Frontal cortex (tissue), 4 donors: ENCODE results near the gene PLCL1. TPM values are rescaled to one million over a fixed set of nuclear protein-coding genes. Genes with fewer than 3 reads are reported as not detected.

Experiments used
- DNase-seq, 2 donors: peaks; one replicate each; pipeline ENCODE4 v3.0.0; 2012; ENCODE audit warnings: low spot score in 2 of 2
- FAIRE-seq: peaks from 2 replicates; lab custom pipeline; 2012; peaks lifted over from hg19 to GRCh38; lab: Jason Lieb, UNC
- total RNA-seq: library from RNA; depleted of rRNA; stranded (reverse); fragments of >200 nt; gene quantifications from one replicate; pipeline ENCODE4 v1.2.3, GENCODE V29; 2014
- donor health status: control.
- donor health status: control.
- donor health status: control.

PLCL1 gene
- total RNA-seq = 32.6 TPM

DNA sequence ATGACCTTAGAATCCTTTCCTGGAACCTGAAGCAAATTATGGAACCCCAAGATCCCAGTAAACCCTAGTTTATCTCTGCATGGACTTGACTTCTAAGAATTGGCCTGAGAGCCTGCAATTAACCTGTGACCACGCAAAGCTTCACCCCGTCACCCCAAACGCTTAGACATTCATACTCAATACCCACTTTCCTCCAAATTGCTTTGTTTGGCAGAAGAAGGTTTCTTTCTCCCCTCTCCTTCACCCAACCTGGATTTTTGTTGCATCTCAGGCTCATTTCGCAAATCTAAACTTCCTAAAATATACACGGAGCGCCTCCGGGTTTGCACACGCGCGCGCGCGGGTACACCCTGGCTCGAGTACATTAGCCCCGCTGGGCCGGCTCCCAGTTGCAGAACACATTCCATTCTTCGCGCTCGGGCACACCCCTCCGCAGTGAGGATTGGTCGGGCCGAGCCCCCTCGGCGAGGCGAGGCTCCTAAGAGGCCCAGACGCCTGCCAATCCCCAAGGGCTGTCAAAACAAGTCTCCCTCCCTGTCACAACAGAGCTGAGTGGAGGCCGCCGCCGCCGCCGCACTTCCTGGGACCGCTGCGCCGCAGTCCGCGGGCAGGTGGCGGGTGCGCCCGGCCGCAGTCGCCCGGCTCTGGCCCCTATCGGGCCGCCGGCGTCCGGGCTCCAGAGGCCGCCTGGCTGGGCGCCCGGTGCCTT, at the start of gene PLCL1:
TSS of gene PLCL1 (plus strand) at position 545 of the 709 bp plus-strand sequence.
- peak; percentile 85 to 87 for DNase-seq
- no peak for FAIRE-seq

DNA sequence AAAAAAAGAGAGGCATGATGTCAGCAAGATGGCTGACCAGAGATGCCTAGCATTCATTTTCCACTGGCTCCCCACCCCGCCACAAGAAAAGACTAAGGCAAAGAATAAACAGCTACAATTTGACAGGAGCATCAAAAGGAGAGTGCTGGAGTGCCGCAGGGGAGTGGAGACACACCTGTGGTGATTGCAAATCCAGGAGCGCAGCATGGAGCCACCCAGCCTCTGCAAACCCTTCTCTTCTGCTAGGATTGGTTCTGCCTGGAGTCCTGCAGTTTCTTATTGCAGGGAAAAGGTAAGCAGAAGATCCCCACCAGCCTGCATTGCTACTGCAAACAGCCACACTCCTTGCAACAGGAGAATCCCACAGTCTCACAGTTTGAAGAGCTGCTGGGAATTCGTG, 45.4 kb upstream of the PLCL1 start:
- DNase-seq (no peak), FAIRE-seq (no peak)

DNA sequence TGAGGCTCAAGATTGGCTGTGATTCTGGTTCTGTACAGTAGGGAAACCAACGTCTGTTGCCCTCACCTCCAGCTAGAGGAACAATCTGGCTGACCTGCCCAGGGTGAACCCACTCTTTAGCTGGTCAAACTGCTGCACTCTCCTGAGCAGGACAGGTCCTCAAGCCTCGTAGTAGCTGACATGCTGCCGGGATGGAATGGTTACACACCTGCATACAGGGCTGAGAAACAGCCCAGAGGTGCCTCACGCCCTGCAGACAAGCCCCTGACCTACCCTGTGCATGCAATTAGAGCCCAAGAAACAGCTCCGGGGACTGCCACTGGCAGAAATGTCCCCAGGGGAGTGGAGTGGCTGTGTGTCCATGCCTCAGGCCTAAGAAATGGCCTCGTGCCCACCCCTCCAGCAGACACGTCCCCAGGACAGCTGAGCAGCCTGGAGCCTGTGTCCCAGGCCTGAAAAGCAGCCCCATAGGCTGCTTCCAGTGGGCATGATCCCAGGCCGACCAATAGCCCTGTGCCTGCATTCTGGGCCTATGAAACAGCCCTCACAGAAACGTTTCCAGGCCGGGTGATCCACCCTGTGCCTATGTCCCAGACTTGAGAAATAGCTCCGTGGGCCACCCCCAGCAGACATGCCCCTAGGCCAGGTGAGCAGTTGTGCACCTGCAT, 44.6 kb upstream of the PLCL1 start:
- no peak for FAIRE-seq

DNA sequence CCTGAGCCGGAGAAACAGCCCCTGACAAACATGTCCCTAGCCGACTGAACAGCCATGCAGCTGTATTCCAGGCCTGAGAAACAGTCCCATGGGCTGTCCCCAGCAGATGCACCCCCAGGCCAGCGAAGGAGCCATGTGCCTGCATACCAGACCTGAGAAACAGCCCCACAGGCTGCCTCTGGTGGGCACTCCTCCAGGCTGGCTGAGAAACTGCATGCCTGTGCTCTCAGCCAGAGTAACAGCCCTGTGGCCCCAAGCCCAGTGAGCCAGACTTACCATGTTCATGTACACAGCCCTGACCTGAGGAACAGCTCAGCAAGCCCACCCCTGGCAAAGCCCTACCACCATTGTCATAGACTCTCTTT, 44.1 kb upstream of the PLCL1 start:
- DNase-seq = no peak
- no peak for FAIRE-seq

More for the DNA sequence above, 44.6 kb upstream of the PLCL1 start:
- no peak for DNase-seq

DNA sequence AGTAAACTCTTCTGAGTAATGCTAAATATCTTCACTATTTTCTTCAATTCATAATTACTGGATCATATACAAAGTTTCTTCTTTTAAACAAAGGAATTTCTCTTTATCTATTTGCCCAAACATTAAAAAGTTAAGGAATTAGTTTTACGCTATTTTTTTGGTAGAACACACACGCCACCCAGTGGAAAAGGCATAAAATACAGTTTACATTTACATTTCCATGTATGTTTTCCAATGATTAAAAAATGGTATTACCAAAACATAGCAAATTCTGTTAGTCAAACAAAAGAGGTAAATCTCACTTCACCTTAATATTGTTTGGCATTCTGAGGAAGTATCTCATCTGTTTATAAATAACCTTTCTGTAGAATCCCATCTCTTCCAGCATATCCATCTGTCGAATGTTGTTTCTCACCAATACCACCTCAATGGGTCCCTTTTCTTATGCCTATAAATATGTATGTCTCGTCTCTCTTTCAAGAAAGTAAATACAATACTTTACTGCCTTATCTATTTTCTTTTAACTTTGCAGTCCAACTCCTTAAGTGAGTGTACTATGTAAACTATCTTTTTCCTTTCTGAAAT, 26.5 kb upstream of the PLCL1 start:
- FAIRE-seq = peak; percentile 98
- peak in 1 of 2 donors; percentile 24 for DNase-seq

DNA sequence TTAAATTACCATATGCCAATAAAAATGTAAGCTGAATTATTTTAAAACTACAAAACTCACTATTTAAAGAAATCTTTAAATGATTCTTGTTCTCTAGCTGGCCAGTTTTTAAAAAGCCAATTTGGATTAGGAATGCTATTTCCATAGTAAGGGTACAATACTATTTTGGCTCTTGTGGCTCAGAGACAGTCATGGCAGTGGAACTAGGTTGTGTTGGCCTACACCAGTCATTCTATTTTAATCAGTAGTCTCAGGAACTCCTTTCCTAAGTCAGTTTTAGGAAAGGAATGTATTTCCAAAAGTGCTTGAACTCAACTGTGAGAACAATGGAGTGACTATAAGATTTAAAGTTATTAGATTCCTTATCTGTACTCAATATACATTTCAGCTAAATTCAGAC, 25.1 kb upstream of the PLCL1 start:
- FAIRE-seq (no peak), DNase-seq (no peak)

DNA sequence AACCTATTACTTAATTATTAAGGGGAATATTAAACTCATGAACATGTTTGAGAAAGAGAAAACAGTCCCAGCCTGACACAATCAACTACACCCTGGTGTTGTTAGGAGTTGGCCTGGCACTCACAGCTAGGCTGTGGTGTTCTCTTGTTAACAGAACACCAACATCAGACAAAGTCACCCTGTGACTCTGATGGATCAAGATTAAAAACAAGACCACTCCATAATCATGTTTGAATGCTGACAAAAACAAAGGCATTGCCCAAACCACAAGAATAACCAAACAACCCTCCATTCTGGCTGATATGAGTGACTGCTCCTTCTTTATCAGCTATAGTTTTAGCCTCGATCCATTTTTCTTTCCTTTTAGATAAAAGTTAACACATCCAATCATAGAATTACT, 22.3 kb upstream of the PLCL1 start:
- FAIRE-seq = no peak

DNA sequence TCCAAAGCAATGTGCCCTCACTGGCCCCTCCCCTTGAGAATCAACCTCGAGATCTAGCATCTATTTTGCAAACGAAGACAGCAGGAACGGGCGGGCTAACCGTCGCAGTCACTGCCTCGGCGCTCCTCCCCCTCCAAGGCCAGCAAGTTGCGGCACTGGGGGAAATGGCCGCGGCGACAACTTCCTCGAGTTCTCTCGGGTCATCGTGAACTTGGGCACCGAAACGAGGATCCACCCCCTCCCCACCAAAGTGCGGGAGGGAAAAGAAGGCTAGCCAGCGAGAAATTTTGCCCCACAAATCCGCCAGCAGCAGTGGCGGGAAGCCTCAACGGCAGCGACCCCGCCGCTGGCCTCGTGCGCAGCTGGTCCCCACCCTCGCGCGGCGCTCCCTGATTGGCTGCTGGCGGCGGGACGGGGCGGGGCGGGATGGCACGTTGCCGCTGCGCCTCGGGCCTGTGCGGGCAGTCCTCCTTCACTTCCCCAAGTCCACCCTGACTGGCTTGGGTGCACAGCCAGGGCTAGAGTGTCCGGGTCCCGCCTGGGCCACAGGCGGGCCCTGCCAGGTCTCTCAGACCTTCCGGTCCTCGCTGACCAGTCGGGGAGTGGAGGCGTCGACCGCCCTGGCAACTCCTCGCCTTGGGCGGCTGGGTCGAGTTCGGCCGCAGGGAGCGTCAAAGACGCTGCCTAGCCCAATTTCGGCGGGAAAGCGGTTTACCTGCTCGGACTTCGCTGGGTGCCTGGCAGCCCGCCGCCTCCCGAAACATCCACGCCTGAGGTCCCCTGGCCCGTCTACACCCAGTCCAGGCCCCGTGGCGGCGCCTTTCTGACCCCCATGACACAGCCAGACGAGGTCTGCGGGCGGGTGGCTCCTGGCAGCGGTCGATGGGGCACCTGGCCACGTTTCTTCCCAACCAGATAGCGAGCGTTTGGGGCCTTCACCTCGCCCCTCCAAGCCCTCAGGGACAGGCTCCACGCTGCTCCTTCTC, 19.1 kb upstream of the PLCL1 start, which contains the start of gene BOLL:
TSS of gene BOLL (minus strand) at position 364 of the 986 bp plus-strand sequence. CDS start 3,469 bp downstream, outside the sequence.
- DNase-seq (no peak), FAIRE-seq (no peak)

More for the DNA sequence above, 22.3 kb upstream of the PLCL1 start:
- no peak for DNase-seq

DNA sequence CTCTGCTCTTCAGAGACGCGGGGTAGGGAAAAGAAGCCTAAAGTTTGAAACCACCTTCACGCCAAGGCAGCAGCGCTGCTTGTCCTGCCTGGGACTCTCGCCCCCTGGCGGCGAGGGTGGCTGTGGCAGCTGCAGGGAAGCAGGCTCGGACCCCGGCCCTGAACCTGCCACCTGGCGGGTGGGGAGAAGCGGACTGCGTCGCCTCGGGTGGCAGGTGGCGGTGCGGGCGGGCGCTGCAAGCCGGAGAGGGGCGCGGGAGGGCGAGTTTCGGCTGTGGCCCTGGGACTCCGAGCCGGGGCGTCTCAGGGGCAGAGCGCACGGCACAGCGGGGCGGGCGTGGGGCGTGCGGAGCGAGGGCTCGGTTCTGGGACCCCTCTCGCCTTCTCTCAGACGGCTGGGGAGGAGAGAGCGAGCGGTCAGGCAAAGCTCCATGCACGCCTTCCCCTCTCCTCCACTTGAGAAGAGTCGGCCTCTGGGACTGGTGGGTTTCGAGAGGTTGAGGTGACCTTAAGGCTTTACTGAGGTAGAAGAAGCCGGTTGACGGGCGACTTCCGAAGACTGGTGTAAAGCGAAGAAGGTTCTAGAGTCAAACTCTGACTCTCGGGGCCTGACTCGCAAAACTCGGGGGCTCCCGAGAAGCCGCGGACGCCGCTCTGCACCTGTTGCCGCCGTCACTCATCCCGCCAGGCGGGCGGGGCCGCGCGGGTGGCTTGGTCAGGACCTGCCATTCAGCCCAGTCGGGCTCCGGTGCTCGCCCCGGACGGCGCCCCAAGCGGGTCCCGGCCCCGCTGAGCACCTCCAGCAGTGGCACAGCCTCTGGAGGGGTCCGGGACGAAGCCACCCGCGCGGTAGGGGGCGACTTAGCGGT, 18.1 kb upstream of the PLCL1 start:
- peak in 1 of 2 donors; percentile 26 for DNase-seq
- FAIRE-seq = no peak

DNA sequence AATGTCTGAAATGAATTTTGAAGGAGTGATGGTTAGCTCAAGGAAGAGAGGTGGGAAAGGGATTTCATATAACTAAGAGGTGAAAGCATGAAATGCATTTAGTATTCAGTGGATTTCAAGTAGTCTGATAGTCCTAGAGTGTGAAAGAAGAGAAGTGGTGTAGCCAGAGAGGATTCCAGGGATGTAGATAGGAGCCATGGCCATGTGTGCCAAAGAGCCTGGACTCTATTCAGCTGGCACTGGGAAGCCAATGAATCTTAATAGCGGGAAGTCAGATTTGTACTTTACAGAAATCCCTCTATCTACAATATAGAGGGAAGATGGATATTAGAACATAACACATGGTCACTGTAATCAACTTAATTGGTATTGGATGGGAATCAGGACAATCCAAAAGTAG, 10.9 kb upstream of the PLCL1 start:
- FAIRE-seq = no peak
- DNase-seq = no peak

DNA sequence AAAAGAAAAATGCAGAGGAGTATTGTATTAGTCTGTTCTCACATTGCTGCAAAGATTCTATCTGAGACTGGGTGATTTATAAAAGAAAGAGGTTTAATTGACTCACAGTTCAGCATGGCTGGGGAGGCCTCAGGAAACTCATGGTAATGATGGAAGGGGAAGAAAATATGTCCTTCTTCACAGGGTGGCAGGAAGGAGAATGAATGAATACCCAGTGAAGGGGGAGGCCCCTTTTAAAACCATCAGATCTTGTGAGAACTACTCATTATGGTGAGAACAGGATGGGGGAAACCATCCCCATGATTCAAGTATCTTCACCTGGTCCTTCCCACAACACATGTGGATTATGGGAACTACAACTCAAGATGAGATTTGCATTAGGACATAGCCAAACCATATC, 9.1 kb upstream of the PLCL1 start:
- FAIRE-seq = no peak

DNA sequence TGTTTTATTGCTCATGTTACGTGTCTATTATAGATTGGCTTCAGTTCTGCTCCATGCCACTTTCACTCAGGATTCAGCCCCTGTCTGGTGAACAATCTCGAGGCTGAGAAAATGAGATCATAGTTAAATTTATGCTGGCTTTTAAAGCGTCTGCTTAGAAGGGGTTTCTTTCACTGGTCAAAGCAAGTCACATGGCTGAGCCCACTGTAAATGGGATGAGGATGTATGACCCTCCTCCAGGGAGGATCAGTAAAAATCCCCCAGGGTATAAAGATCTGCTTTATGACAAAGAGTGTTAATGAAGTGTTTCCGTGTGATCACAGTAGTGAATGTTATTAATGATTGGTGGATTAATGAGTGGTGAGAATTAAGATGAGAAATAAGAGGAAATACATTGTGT, 6.2 kb upstream of the PLCL1 start:
- no peak for DNase-seq
- no peak for FAIRE-seq

More for the DNA sequence above, 9.1 kb upstream of the PLCL1 start:
- no peak for DNase-seq

DNA sequence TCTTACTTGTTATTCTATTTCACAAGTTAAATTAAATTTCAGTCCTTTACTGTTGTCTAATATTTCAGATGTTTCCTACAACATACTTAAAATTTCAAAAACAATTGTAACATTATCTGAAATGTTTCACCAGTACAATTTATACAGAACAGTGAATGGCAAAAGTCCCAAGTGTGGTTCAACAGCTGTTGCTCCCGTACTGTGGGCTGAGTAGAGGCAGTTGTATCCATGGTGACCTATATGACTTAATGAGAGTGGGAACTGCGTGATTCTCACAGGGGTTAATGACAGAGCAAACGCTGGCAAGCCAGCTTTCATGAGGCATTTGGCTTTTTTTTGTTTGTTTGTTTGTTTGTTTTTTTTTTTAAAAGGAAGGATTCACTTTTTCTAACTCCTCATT, 5.3 kb upstream of the PLCL1 start:
- no peak for FAIRE-seq
- no peak for DNase-seq

DNA sequence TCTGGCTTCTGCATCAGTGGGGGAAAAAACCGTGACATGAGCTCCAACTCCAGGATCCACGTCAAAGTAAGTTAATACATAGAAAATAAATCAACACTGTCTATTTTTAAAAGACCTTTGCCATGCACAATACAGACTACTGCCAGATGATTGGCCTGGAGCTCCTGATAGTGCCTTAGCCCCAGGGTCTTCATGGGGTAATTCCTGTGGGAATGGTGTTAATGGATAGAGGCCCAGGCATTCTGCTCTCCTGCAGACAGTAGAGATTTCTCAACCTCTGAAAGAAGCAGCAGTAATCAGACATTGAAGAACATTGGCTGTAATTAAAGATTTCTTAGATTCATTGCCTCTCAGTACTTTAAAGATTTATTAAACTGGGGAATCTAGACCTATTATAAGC, 4.3 kb upstream of the PLCL1 start:
- DNase-seq = no peak
- FAIRE-seq = no peak

DNA sequence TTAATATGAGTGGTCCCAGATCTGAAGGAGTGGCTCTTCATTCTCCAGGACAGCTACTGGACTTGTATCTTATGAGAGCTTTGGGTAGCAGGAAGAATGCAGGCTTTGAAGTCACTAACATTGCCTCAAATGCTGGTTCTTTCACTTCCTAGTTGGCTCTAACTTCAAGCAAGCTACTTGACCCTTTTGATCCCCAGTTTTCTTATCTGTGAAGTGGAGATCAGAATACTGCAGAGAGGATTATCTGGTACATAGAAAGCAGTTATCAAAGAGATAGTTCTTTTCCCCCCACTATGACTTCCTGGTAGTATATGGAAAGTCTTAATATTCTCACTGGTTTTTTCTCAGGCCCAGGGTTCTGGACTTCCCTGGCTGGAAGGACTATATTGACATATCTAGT, 3.4 kb upstream of the PLCL1 start:
- no peak for DNase-seq
- FAIRE-seq = no peak

DNA sequence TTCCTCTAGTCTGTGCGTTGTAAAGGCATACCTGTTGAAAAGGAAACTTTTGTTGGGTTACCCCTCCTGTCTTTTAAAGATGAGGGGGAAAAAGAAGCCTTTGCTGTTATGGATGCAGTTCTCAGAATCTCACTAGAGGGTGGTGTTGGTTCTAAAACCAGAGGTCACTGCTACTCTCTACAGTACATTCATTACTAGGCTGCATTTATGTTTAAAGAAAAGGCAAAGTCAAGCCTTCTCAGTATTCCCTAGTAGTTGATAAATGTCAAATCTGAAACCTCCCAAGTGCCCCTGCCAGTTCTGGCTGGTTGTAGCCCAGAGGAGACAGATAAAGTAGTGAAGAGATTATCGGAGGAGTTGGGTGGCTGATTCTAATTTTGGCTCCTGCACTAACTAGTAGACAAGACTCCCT, 1.4 kb upstream of the PLCL1 start:
- FAIRE-seq = peak; percentile 64
- peak; percentile 41 to 53 for DNase-seq

DNA sequence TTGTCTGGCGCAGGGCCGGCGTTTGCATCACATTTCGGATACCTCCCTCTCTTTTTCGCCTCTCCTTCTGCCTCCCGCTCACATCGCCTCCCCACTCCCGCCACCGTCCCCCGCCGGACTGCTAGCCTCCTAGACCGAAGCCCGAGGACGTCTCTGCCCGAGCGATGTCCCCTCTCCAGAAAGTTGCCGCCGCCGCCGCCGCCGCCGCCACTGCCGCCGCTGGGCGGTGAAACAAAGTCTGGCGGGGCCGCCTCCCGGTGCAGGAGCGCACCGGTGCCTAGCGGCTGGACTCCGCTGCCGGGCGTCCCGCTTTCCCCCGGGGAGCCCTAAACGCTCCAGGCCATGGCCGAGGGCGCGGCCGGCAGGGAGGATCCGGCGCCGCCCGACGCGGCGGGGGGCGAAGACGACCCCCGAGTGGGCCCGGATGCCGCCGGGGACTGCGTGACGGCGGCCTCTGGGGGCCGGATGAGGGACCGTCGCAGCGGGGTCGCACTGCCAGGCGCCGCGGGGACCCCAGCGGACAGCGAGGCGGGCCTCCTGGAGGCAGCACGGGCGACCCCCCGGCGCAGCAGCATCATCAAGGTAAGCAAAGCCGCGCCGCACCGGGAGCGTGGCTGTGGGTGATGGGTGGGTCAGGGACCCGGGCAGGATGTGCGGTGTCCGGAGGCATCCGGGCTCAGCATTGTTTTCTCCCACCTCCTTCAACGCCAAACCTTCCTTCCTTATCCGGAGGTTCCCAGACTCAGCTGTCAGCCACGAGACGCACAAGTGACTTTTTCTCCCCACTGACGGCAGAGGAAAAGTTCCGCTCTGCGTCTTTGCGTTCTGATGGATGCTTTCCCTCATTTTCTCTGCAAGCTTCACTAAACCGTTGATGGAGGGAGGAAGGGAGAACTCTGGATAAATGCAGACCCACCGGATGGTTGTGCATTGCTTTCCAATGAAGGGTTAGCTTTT, 643 bp downstream of the PLCL1 start:
- DNase-seq (peak in 1 of 2 donors; percentile 30), FAIRE-seq (no peak)
